Measurements from ENCODE around the gene SALL4.

DNA sequence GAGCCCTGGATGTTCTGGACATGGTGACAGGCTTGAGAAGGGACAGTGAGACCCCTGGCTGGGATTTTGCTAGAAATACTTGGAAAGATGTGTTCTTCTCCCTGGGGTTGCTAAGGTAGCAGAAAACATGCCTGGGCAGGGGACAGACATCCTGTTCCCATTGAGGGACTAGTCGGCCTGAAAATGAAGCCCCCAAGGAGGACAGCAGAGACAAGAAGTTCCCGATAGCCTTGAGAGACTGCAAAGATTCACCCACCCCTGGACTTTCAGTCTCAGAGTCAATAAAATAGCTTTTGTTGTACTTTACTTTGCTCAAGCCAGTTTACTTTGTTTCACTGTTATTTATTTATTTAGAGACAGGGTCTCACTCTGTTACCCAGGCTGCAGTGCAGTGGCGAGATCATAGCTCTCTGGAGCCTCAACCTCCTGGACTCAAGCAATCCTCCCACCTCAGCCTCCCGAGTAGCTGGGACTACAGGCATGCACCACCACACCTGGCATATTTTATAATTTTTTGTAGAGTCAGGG, 62.5 kb downstream of the SALL4 start:
- no peak for TF ChIP-seq CTCF (IDR thresholded peaks at IDR 0.05)
- TF ChIP-seq EP300 (IDR thresholded peaks at IDR 0.05) = no peak
- no peak for TF ChIP-seq POLR2A (IDR thresholded peaks at IDR 0.05)
- no peak for TF ChIP-seq POLR2AphosphoS5 (IDR thresholded peaks at IDR 0.05)
